Measurements from ENCODE around the gene SLC25A24. TPM values are rescaled to one million over a fixed set of nuclear protein-coding genes. Genes with fewer than 3 reads are reported as not detected.

The SLC25A24 gene
- total and polyA plus RNA-seq, 9 of the 15 experiments (the other 6 are each of a cell fraction or from before 2014, with no cell fraction given), result 6.9 to 34.9 (median 25.4) TPM

DNA sequence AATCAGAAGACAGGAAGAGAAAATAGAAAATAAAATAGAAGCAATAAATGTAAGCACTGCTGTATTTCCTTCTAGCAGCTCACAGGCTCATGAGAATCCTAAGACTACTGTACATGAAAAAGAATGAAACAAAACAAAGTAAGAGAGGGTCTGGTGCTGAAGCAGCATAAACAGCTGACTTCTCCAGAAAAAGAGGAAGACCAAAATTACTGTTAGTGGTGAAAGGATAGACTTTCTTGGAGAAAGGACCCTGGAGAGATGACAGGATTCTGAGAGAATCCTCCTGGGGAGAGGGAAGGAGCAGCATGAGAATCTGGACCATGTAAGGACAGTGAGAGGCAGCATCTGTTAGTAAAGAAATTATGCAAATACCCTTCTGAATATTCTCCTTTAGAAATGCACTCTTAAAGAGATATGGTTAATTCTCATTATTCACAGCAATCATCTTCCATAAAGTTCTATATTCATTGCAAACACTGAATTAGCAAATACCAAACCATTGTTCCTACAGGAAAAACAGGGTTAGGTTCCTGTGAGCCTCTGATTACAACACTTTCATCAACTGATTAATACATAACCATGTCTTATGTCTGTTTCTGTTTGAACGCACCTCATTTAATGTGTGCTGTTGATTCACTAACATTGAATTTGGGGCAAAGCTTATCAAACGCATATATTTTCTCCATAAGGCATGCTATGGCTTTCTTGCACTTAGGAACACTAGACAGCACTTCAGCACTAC is 17.0 kb downstream of the SLC25A24 start:
- Histone ChIP-seq H3K4me2 (ENCODE audit: insufficient read depth, low read length) (no peak overlapping the region), H4K20me1 (replicated peaks; ENCODE audit: control insufficient read depth, insufficient read depth, low read length) (no peaks in the 10 kb centered on the region), H3K36me3 (ENCODE audit: control insufficient read depth, insufficient read depth, low read length) (peaks cover 25% of the 10 kb centered on the region; the same call in 2 of the 3 replicates), H3K79me2 (ENCODE audit: control insufficient read depth, insufficient read depth, low read length) (no peaks in the 10 kb centered on the region), H3K4me1 (replicated peaks in 1 of 2; ENCODE audit: control insufficient read depth in 2 of 2, insufficient read depth in 2 of 2, low read length in 2 of 2) (no peaks in the 10 kb centered on the region), H3K27me3 (ENCODE audit: control insufficient read depth in 2 of 2, insufficient read depth in 2 of 2, low read length in 2 of 2) (no peaks in the 10 kb centered on the region), H2AFZ (ENCODE audit: low read depth, low read length) (no peak overlapping the region), H3K9me1 (ENCODE audit: control insufficient read depth, insufficient read depth, low read length) (no peaks in the 10 kb centered on the region), H3K9ac (ENCODE audit: insufficient read depth in 1 of 2, low read depth in 2 of 2, low read length in 2 of 2) (no peak overlapping the region), H3K4me3 (no peak overlapping the region), H3K27ac (ENCODE audit: extremely low read depth, low read depth, low read length) (no peak overlapping the region), H3K9me3 (replicated peaks; ENCODE audit: control insufficient read depth, insufficient read depth, low read depth, low read length) (0 out of 2 replicates have a peak, but pooled peaks cover 2% of the 10 kb centered on the region)
- DNase-seq (ENCODE audit: extremely low read depth in 1 of 4, low spot score in 3 of 4) (no peak), FAIRE-seq (no peak), ATAC-seq (no peak)
- intact Hi-C loops (cut with micrococcal nuclease), result no loop called here
- CTCF ChIA-PET (ENCODE audit: low intra/inter-chr PET ratio), result no interaction called here
- POLR2A ChIA-PET, result no interaction called here
- TF ChIP-seq PTRF (tag; IDR thresholded peaks at IDR 0.05), result no peak
- TF ChIP-seq ZNF316 (IDR thresholded peaks at IDR 0.05), result 0 out of 2 replicates have a peak, but pooled peaks have one; percentile 18
- TF ChIP-seq EZH2 (IDR thresholded peaks at IDR 0.05; ENCODE audit: borderline replicate concordance, low read depth, low read length), result no peak
- TF ChIP-seq HINFP (tag; conservative IDR thresholded peaks at IDR 0.05; ENCODE audit: low read depth), result no peak
- BruUV-seq (replicated peaks), result no TSS peak
- in situ Hi-C loops (cut with MboI), result no loop called here
- WGBS (ENCODE audit: insufficient coverage, low coverage, missing lambda C conversion rate), result 23% methylated on average over 2 of the region's 2 CpGs

Data from K562 (cell line).